Activated CD4-positive, alpha-beta memory T cell treated with anti-CD3 and anti-CD28 coated beads, Interleukin-2, amount 10 ng/mL, durations not matched to agents 7 days and 5 days (primary cell): Measurements from ENCODE around the gene EEPD1. TPM values are rescaled to one million over a fixed set of nuclear protein-coding genes. Genes with fewer than 3 reads are reported as not detected.
A peak's percentile ranks its signal among the peaks of the same experiment; 100 is the strongest.

Source experiments
- CTCF ChIA-PET: fragments of 350-600 bp; sonication (Branson Sonifier 250); formaldehyde crosslinking; loops from one replicate; lab custom pipeline; 2021; ENCODE audit warnings: antibody characterized with exemption, inconsistent platforms; lab: Charles Lee
- POLR2A ChIA-PET: fragments of 350-600 bp; sonication (Branson Sonifier 250); formaldehyde crosslinking; loops from one replicate; lab custom pipeline; 2021; ENCODE audit warnings: antibody characterized with exemption; lab: Charles Lee
- DNase-seq: peaks from one replicate; pipeline ENCODE4 v3.0.0-alpha.2; 2020
- H3K27ac Mint-ChIP-seq: one replicate; pipeline ENCODE4 v1.8.0; 2021; ENCODE audit warnings: mild to moderate bottlenecking, mixed read lengths
- H3K27me3 Mint-ChIP-seq: one replicate; pipeline ENCODE4 v1.8.0; 2021; ENCODE audit warnings: mixed read lengths
- H3K36me3 Mint-ChIP-seq: one replicate; pipeline ENCODE4 v1.8.0; 2021; ENCODE audit warnings: low read depth, mixed read lengths
- H3K4me1 Mint-ChIP-seq: one replicate; pipeline ENCODE4 v1.8.0; 2021; ENCODE audit warnings: mixed read lengths
- H3K4me3 Mint-ChIP-seq: one replicate; pipeline ENCODE4 v1.8.0; 2021; ENCODE audit warnings: mild to moderate bottlenecking, mixed read lengths
- H3K9me3 Mint-ChIP-seq: one replicate; pipeline ENCODE4 v1.8.0; 2021; ENCODE audit warnings: mixed read lengths
- total RNA-seq, 2 experiments: library from RNA; stranded (reverse); gene quantifications; one replicate each; pipeline ENCODE4 v1.2.3, GENCODE V29; 2021

Gene EEPD1
- total RNA-seq, 2 experiments from 2014 or later = 6.5 to 8.5 TPM

DNA sequence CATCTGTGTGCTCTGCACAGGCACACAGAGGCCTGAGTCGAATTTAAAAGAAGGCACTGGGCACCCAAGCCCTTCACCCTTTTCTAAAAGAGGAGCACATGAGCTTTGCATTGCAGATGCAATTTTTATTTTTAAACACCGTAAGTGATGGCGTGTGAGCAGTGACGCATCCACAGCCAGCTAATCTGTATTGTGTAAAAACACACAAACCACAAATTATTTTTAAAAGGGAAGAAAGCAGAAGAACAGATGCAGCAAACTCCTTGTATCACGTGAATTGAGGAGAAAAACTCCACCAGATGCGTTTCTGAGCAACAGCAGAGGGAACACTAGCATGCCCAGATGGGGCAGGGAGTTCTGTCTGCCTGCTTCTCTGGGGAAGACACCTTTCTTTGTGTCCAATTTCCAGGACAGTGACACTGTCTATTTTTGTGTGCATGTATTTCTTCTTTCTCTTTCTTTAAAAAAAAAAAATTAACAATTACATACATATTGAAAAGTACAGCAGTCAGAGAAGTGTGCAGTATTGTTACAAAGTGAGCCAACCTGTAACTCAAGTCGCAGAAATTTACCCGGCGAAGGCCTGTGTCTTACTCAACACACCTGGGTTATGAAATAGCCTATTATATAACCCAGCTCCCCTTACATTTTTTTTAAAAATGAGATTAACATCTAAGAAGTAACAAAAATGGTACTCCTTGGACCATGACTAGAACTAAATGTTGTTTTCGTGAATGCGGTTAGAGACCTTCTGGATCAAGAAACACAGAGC, 39.2 kb downstream of the EEPD1 start:
- Mint-ChIP-seq H3K27me3 (no peaks in the 10 kb centered on the region), H3K4me1 (no peaks in the 10 kb centered on the region), H3K4me3 (no peak overlapping the region), H3K27ac (no peak overlapping the region), H3K36me3 (no peaks in the 10 kb centered on the region), H3K9me3 (no peaks in the 10 kb centered on the region)
- POLR2A ChIA-PET = no interaction called here
- CTCF ChIA-PET = interaction anchor here (0.9 kb wide), 1 partner anchor 19 kb away, joined by 5 read pairs; no protein-coding TSS in a partner anchor
- no peak for DNase-seq

- ChIA-PET POLR2A (no interaction called here), CTCF (no interaction called here)
- no peaks in the 10 kb centered on the region for H3K4me1 Mint-ChIP-seq
- no peak overlapping the region for H3K27ac Mint-ChIP-seq
- no peaks in the 10 kb centered on the region for H3K9me3 Mint-ChIP-seq
- H3K36me3 Mint-ChIP-seq = no peaks in the 10 kb centered on the region
- no peak for DNase-seq
- no peak overlapping the region for H3K4me3 Mint-ChIP-seq
- H3K27me3 Mint-ChIP-seq = no peaks in the 10 kb centered on the region
These were observed 39.8 kb downstream of the EEPD1 start for GRCh38 chr7:36192877-36193276.

DNA sequence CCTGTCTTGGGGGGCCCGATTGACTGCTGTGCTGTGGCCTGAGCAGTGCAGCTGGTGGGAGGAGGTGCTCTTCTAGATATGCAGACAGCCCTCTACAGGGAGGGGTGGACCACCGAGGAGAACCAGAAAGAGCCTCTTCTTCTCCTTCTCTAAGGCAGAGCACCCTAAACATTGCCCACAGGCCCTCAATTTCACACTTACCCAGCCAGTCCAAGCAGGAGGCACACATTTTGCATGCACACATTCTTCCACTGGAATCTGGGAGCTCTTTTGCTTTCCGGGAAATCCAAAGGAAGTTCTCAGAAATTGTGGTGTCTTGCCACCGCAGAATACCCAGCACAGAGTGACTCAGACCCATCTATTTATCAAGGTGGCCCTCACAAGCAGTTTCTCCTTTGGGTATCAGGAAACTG, 45.8 kb downstream of the EEPD1 start:
- Mint-ChIP-seq H3K9me3 (no peaks in the 10 kb centered on the region), H3K27ac (no peak overlapping the region), H3K4me3 (no peak overlapping the region), H3K36me3 (no peaks in the 10 kb centered on the region), H3K4me1 (peaks cover 37% of the 10 kb centered on the region), H3K27me3 (peaks cover 2% of the 10 kb centered on the region)
- CTCF ChIA-PET = interaction anchor here (0.7 to 1.2 kb wide), 2 partner anchors 12 to 88 kb away, joined by 3 read pairs; no protein-coding TSS in a partner anchor
- DNase-seq = peak; percentile 31
- POLR2A ChIA-PET = interaction anchor here (1.1 kb wide), 1 partner anchor 81 kb away, joined by 3 read pairs; no protein-coding TSS in a partner anchor

DNA sequence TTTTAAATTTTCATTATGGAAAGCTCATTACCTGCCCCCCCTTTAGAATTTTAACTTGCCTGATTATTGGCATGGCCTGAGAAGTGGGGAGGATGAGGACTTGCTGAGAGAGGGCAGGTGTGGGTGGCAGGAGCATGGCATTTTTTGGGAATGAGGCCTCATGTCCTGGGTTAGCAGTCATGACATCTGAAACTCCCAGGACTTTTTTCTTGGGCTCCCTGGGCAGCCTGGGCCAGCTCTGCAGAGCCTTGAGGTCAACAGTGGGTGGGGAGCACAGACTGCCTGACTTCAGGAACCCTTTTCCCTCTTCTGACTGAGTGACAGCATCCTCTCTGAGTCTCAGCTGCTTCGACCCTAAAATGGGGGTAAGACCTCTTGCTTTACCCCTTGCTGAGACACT, 46.3 kb downstream of the EEPD1 start:
- Mint-ChIP-seq H3K4me3 (no peak overlapping the region), H3K4me1 (peaks cover 37% of the 10 kb centered on the region), H3K9me3 (no peaks in the 10 kb centered on the region), H3K27ac (no peak overlapping the region), H3K36me3 (no peaks in the 10 kb centered on the region), H3K27me3 (peaks cover 2% of the 10 kb centered on the region)
- ChIA-PET CTCF (interaction anchor here (1.2 kb wide), 1 partner anchor 13 kb away, joined by 3 read pairs; no protein-coding TSS in a partner anchor), POLR2A (interaction anchor here (1.1 kb wide), 1 partner anchor 82 kb away, joined by 3 read pairs; no protein-coding TSS in a partner anchor)
- no peak for DNase-seq

DNA sequence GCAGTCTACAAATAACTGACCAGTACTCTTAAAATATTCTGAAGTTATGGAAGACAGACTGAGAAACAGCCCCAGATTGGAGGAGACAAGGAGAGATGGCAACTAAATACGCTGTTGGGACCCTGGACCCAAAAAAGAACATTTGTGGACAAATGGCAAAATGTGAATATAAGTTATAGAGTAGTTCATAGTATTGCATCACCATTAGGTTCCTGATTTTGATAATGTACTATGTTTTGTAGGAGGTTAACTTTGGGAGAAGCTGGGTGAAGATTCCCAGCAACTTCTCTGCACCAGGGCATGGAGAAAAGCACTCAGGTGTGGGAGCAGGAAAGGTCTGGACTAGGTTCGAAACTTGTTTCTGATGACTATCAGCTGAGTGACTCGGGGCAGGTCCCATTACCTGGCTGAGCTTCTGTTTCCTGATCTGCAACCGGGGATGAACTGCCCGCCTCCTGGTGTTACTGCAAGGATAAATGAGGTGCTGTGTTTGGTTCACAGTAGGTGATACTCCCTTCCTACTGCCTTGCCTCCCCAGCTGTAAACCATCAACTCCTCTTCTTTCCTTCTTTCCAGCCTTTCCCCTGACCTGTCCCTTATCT, 48.2 kb downstream of the EEPD1 start:
- Mint-ChIP-seq H3K27ac (no peak overlapping the region), H3K4me3 (no peak overlapping the region), H3K27me3 (peaks cover 2% of the 10 kb centered on the region), H3K9me3 (no peaks in the 10 kb centered on the region), H3K36me3 (no peaks in the 10 kb centered on the region), H3K4me1 (peaks cover 37% of the 10 kb centered on the region)
- DNase-seq = no peak
- POLR2A ChIA-PET = no interaction called here
- CTCF ChIA-PET = no interaction called here

DNA sequence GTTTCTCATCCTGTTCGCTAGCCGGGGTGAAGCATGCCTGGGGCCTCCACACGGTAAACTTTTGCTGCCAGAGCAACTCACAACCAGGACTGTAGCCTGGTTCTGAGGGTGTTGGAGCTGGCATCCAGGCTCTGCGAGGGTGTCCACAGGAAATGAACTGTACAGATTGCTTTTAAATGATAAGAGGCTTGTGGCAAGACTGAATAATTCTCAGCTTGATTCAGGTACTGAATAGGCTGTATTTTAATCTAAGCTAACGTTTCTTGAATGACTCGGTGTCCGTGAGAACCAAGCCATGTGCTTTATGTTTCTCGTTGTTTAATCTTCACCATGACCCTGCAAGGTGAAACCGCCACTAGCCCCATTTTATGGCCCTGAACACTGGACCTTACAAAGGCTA, 49.3 kb downstream of the EEPD1 start:
- H3K9me3 Mint-ChIP-seq = no peaks in the 10 kb centered on the region
- H3K27me3 Mint-ChIP-seq = peaks cover 2% of the 10 kb centered on the region
- H3K36me3 Mint-ChIP-seq = no peaks in the 10 kb centered on the region
- POLR2A ChIA-PET = interaction anchor here (0.8 kb wide), 1 partner anchor 85 kb away, joined by 4 read pairs; no protein-coding TSS in a partner anchor
- DNase-seq = no peak
- CTCF ChIA-PET = no interaction called here
- peaks cover 42% of the 10 kb centered on the region for H3K4me1 Mint-ChIP-seq
- no peak overlapping the region for H3K27ac Mint-ChIP-seq
- H3K4me3 Mint-ChIP-seq = no peak overlapping the region

- peaks cover 49% of the 10 kb centered on the region for H3K4me1 Mint-ChIP-seq
- H3K27ac Mint-ChIP-seq = no peak overlapping the region
- DNase-seq = no peak
- no peaks in the 10 kb centered on the region for H3K36me3 Mint-ChIP-seq
- POLR2A ChIA-PET = no interaction called here
- no peaks in the 10 kb centered on the region for H3K9me3 Mint-ChIP-seq
- peaks cover 2% of the 10 kb centered on the region for H3K27me3 Mint-ChIP-seq
- CTCF ChIA-PET = interaction anchor here (0.7 to 1.2 kb wide), 2 partner anchors 20 to 116 kb away, joined by 4 read pairs; no protein-coding TSS in a partner anchor
- H3K4me3 Mint-ChIP-seq = no peak overlapping the region
These were observed 50.2 kb downstream of the EEPD1 start for GRCh38 chr7:36203071-36203790.

DNA sequence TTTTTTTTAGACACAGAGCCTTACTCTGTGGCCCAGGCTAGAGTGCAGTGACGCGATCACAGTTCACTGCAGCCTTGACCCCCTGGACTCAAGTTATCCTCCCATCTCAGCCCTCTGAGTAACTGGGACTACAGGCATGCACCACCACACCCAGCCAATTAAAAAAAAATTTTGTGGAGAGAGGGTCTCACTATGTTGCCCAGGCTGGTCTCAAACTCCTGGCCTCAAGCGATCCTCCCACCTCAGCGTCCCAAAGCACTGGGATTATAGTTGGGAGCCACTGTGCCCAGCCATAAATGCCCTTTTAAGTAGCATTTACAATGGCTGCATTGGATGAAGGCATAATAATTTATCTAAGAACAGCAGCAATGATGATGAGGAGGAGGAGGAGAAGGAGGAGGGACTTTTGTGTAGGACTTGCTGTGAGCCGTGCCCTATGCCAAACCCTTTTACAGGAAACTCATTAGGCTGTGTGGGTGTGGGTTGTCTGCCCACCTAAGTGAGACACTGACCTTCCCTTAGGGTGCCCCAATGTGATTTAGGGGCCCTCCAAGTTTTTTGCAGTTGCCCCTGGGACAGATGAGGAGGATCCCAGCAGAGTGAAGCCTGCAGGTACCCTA, 51.1 kb downstream of the EEPD1 start:
- no peaks in the 10 kb centered on the region for H3K36me3 Mint-ChIP-seq
- H3K27me3 Mint-ChIP-seq = peaks cover 2% of the 10 kb centered on the region
- ChIA-PET CTCF (interaction anchor here (0.7 to 1.2 kb wide), 2 partner anchors 19 to 115 kb away, joined by 4 read pairs; no protein-coding TSS in a partner anchor), POLR2A (no interaction called here)
- H3K9me3 Mint-ChIP-seq = no peaks in the 10 kb centered on the region
- peaks cover 49% of the 10 kb centered on the region for H3K4me1 Mint-ChIP-seq
- no peak for DNase-seq
- no peak overlapping the region for H3K27ac Mint-ChIP-seq
- H3K4me3 Mint-ChIP-seq = no peak overlapping the region

DNA sequence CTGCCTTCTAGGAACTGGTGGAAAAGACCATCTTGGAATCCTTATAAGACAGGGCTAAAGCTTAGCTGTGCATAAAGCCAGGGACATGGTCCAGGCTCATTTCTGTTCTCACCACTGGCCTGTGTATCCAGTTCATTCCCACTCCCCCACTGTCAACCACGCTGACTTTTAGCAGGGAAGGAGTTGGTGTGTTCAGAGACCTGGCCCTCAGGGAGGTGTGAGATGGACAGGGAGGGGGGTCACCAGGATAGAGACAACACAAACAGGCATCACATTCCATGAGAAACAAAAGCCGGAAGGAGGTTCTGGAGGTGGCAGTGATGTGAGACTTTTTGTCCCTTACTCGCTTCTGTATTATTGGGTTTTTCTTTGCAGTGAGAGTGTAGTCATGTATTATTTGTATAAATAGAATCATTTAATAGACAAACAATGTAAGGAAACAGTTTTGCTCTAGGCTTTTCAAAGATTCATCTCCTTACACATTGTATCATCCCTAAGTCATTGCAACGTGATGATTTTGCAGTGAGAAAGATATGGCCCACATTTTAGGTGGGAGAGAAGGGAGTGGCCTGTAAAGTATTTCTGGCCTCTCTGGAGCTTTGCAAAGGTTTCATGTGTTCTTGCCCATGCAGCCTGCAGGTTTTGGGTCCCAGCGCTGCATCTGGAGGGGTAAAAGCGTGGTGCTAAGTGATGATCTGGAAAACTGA, 52.0 kb downstream of the EEPD1 start:
- Mint-ChIP-seq H3K9me3 (no peaks in the 10 kb centered on the region), H3K27me3 (peaks cover 2% of the 10 kb centered on the region), H3K4me3 (no peak overlapping the region), H3K27ac (no peak overlapping the region), H3K36me3 (no peaks in the 10 kb centered on the region), H3K4me1 (peaks cover 46% of the 10 kb centered on the region)
- POLR2A ChIA-PET = no interaction called here
- DNase-seq = no peak
- CTCF ChIA-PET = no interaction called here

GRCh38 chr7:36205803-36206202, 52.7 kb downstream of the EEPD1 start:
- no peaks in the 10 kb centered on the region for H3K9me3 Mint-ChIP-seq
- H3K36me3 Mint-ChIP-seq = no peaks in the 10 kb centered on the region
- ChIA-PET CTCF (no interaction called here), POLR2A (no interaction called here)
- peaks cover 45% of the 10 kb centered on the region for H3K4me1 Mint-ChIP-seq
- DNase-seq = no peak
- H3K4me3 Mint-ChIP-seq = no peak overlapping the region
- no peak overlapping the region for H3K27ac Mint-ChIP-seq
- peaks cover 2% of the 10 kb centered on the region for H3K27me3 Mint-ChIP-seq

- CTCF ChIA-PET = interaction anchor here (0.7 kb wide), 3 partner anchors 42 to 91 kb away, joined by 4 to 5 read pairs (median 5); no protein-coding TSS in a partner anchor
- Mint-ChIP-seq H3K4me3 (no peak overlapping the region), H3K36me3 (no peaks in the 10 kb centered on the region), H3K9me3 (no peaks in the 10 kb centered on the region), H3K4me1 (peaks cover 35% of the 10 kb centered on the region), H3K27me3 (no peaks in the 10 kb centered on the region), H3K27ac (peak overlapping the region; percentile 27)
- POLR2A ChIA-PET = interaction anchor here (0.9 kb wide), 1 partner anchor 79 kb away, joined by 3 read pairs; no protein-coding TSS in a partner anchor
- DNase-seq = no peak
These were observed 54.6 kb downstream of the EEPD1 start for GRCh38 chr7:36207451-36208291.
